ENCODE results near the gene ADCY3.

DNA sequence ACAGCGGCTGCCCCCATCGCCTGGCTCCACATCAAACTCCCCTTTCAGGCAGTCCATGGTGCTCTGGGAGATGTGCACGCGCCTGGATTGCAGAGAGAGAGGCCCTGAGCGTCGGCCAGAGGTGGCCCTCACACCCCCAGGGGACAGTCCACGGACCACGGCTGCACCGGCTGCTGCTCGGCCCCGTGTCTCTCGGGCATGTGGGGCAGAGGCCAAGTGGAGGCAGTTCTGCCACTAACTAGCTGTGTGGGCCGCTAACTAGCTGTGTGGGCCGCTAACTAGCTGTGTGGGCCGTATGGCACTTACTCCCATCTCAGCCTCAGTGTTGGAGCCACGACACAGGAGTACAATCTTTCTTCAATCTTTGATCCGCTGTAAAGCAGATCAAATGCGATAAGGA lies 81.5 kb downstream of the ADCY3 start:
- TF ChIP-seq, protein P1, sequence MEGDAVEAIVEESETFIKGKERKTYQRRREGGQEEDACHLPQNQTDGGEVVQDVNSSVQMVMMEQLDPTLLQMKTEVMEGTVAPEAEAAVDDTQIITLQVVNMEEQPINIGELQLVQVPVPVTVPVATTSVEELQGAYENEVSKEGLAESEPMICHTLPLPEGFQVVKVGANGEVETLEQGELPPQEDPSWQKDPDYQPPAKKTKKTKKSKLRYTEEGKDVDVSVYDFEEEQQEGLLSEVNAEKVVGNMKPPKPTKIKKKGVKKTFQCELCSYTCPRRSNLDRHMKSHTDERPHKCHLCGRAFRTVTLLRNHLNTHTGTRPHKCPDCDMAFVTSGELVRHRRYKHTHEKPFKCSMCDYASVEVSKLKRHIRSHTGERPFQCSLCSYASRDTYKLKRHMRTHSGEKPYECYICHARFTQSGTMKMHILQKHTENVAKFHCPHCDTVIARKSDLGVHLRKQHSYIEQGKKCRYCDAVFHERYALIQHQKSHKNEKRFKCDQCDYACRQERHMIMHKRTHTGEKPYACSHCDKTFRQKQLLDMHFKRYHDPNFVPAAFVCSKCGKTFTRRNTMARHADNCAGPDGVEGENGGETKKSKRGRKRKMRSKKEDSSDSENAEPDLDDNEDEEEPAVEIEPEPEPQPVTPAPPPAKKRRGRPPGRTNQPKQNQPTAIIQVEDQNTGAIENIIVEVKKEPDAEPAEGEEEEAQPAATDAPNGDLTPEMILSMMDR (IDR thresholded peaks at IDR 0.05 in 2 of 3, conservative IDR thresholded peaks at IDR 0.05 in 1 of 3; ENCODE audit: insufficient read depth in 2 of 3, low read depth in 1 of 3, low read length in 3 of 3) = no peak
- TF ChIP-seq, protein P2, sequence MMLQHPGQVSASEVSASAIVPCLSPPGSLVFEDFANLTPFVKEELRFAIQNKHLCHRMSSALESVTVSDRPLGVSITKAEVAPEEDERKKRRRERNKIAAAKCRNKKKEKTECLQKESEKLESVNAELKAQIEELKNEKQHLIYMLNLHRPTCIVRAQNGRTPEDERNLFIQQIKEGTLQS (IDR thresholded peaks at IDR 0.05) = no peak
- TF ChIP-seq, protein P2 (CRISPR knock-in tag; conservative IDR thresholded peaks at IDR 0.05) = no peak
- TF ChIP-seq RAD21 (CRISPR knock-in tag; conservative IDR thresholded peaks at IDR 0.05 in 1 of 2, IDR thresholded peaks at IDR 0.05 in 1 of 2) (no peak), EP300 (IDR thresholded peaks at IDR 0.05; ENCODE audit: low read length) (no peak), TAF1 (IDR thresholded peaks at IDR 0.05; ENCODE audit: control insufficient read depth, extremely low read depth, insufficient read depth, low read length, severe bottlenecking) (no peak), TBP (optimal IDR thresholded peaks at IDR 0.05; ENCODE audit: low read depth, low read length) (no peak), SIN3A (IDR thresholded peaks at IDR 0.05; ENCODE audit: borderline replicate concordance in 2 of 2, control insufficient read depth in 1 of 2, low read depth in 2 of 2, low read length in 2 of 2) (no peak), ARHGAP35 (IDR thresholded peaks at IDR 0.05; ENCODE audit: partially characterized antibody) (no peak)
